ENCODE results near the gene AHNAK2.

AHNAK2 gene

GRCh38 chr14:104936361-104937155, 41.6 kb downstream of the AHNAK2 start:
- DNase-seq, result no peak

GRCh38 chr14:104935955-104936354, 42.2 kb downstream of the AHNAK2 start:
- DNase-seq, result no peak

- DNase-seq, result no peak
Observed at GRCh38 chr14:104935026-104935650, 43.0 kb downstream of the AHNAK2 start.

GRCh38 chr14:104933746-104934733, 44.1 kb downstream of the AHNAK2 start:
- no peak for DNase-seq

GRCh38 chr14:104932676-104933631, 45.2 kb downstream of the AHNAK2 start:
- DNase-seq, result peak; percentile 91 to 92

- no peak for DNase-seq
Observed at GRCh38 chr14:104931771-104932675, 46.2 kb downstream of the AHNAK2 start.

- no peak for DNase-seq
Observed at GRCh38 chr14:104931304-104931770, 46.8 kb downstream of the AHNAK2 start.

- no peak for DNase-seq
Observed at GRCh38 chr14:104930526-104931303, 47.5 kb downstream of the AHNAK2 start.

GRCh38 chr14:104929268-104930230, 48.6 kb downstream of the AHNAK2 start:
- no peak for DNase-seq

GRCh38 chr14:104928391-104929133, 49.6 kb downstream of the AHNAK2 start:
- DNase-seq, result no peak

- no peak for DNase-seq
Observed at GRCh38 chr14:104927901-104928300, 50.3 kb downstream of the AHNAK2 start.

GRCh38 chr14:104927432-104927816, 50.8 kb downstream of the AHNAK2 start:
- no peak for DNase-seq

GRCh38 chr14:104926619-104927431, 51.3 kb downstream of the AHNAK2 start:
- no peak for DNase-seq

GRCh38 chr14:104925855-104926609, 52.1 kb downstream of the AHNAK2 start:
- no peak for DNase-seq

GRCh38 chr14:104925214-104925854, 52.8 kb downstream of the AHNAK2 start:
- DNase-seq, result no peak

Data from activated CD4-positive, alpha-beta T cell treated with anti-CD3 and anti-CD28 coated beads, Interleukin-2, amount 50 U/mL, for 48 hours (primary cell).